ENCODE measurements around the gene WDR76.

- TF ChIP-seq EZH2phosphoT487 (IDR thresholded peaks at IDR 0.05; ENCODE audit: borderline replicate concordance, low read depth, low read length) (no peak), CTCF (conservative IDR thresholded peaks at IDR 0.05; ENCODE audit: low read length) (no peak)
Observed at GRCh38 chr15:43900996-43901395, 74.2 kb downstream of the WDR76 start.

Data from OCI-LY7 (cell line).